B cell (primary cell): ENCODE measurements around the gene MATN1. TPM values are rescaled to one million over a fixed set of nuclear protein-coding genes. Genes with fewer than 3 reads are reported as not detected.

Experiments
- ATAC-seq: fragments of 200-7000 bp; cut with Tn5 transposase; one replicate; pipeline ENCODE4 v1.10.0; 2021; ENCODE audit warnings: low read depth, mild to moderate bottlenecking, moderate number of reproducible peaks, moderate library complexity
- CTCF ChIA-PET: fragments of 350-600 bp; sonication (Branson Sonifier 250); formaldehyde crosslinking; loops from one replicate; lab custom pipeline; 2021; ENCODE audit warnings: antibody characterized with exemption, inconsistent platforms; lab: Charles Lee
- POLR2A ChIA-PET: fragments of 350-600 bp; sonication (Branson Sonifier 250); formaldehyde crosslinking; loops from one replicate; lab custom pipeline; 2021; ENCODE audit warnings: antibody characterized with exemption; lab: Charles Lee
- DNase-seq: peaks from one replicate; pipeline ENCODE4 v3.0.0; 2013
- H2AFZ ChIP-seq: 2 replicates; pipeline ENCODE4 v1.6.1; 2012; ENCODE audit warnings: mild to moderate bottlenecking, low read depth, low read length; ENCODE audit not compliant: insufficient read depth, poor library complexity, severe bottlenecking
- H3K27ac ChIP-seq, 2 donors: 1 replicate in 1 of 2; 2 replicates in 1 of 2; pipeline ENCODE4 v1.5.1; 2012 to 2013; ENCODE audit warnings: low read length in 2 of 2, mild to moderate bottlenecking in 2 of 2, moderate library complexity in 1 of 2
- H3K27me3 ChIP-seq, 4 experiments: fragments of 200-600 bp in 1 of 4; sonication (generic) in 1 of 4; replicated peaks in 1 of 4; 1 replicate in 2 of 4; 2 replicates in 2 of 4; pipeline versions ENCODE4 v1.6.1 to v1.7.0; 2013 to 2016; ENCODE audit warnings: low read length in 3 of 4, mild to moderate bottlenecking in 2 of 4, mixed read lengths in 1 of 4, moderate library complexity in 1 of 4; ENCODE audit not compliant: insufficient read depth in 4 of 4, control insufficient read depth in 3 of 4; ENCODE audit errors: control extremely low read depth in 1 of 4
- H3K36me3 ChIP-seq, 2 experiments: replicated peaks in 1 of 2; 1 replicate in 1 of 2; 2 replicates in 1 of 2; pipeline versions ENCODE4 v1.6.1 to v1.7.1; 2013; ENCODE audit warnings: low read length in 1 of 2; ENCODE audit not compliant: insufficient read depth in 2 of 2, control insufficient read depth in 1 of 2; ENCODE audit errors: control extremely low read depth in 1 of 2, extremely low read depth in 1 of 2
- H3K4me1 ChIP-seq, 2 donors: fragments of 200-600 bp in 1 of 2; sonication (generic) in 1 of 2; 1 replicate in 1 of 2; 2 replicates in 1 of 2; pipeline versions ENCODE4 v1.5.1 to v1.6.1; 2013 to 2017; ENCODE audit warnings: low read length in 2 of 2; ENCODE audit not compliant: control insufficient read depth in 2 of 2, insufficient read depth in 2 of 2
- H3K4me2 ChIP-seq: replicated peaks from 2 replicates; pipeline ENCODE3; 2012; ENCODE audit warnings: mild to moderate bottlenecking, low read depth, low read length; ENCODE audit not compliant: poor library complexity, severe bottlenecking
- H3K4me3 ChIP-seq, 5 experiments: fragments of 200-600 bp in 1 of 5; sonication (generic) in 1 of 5; 1 replicate in 3 of 5; 2 replicates in 2 of 5; pipeline versions ENCODE4 v1.5.1 to v1.7.0; 2011 to 2016; ENCODE audit warnings: low read length in 4 of 5, mild to moderate bottlenecking in 4 of 5, low read depth in 2 of 5, control low read depth in 1 of 5, moderate library complexity in 1 of 5; ENCODE audit not compliant: insufficient read depth in 1 of 5; ENCODE audit errors: control extremely low read depth in 1 of 5, extremely low read depth in 1 of 5
- H3K79me2 ChIP-seq: fragments of 200-600 bp; sonication (generic); one replicate; pipeline ENCODE4 v1.6.0; 2016; ENCODE audit warnings: low read length; ENCODE audit not compliant: control insufficient read depth, insufficient read depth
- H3K9ac ChIP-seq: fragments of 200-600 bp; sonication (generic); 2 replicates; pipeline ENCODE4 v1.6.1; 2017; ENCODE audit warnings: mild to moderate bottlenecking, low read length, moderate library complexity
- H3K9me3 ChIP-seq, 3 donors: one replicate each; pipeline versions ENCODE4 v1.6.1 to v1.7.1; 2013; ENCODE audit warnings: low read length in 2 of 3; ENCODE audit not compliant: control insufficient read depth in 2 of 3, insufficient read depth in 1 of 3; ENCODE audit errors: control extremely low read depth in 1 of 3
- H4K20me1 ChIP-seq: 2 replicates; pipeline ENCODE4 v1.6.0; 2012; ENCODE audit warnings: mild to moderate bottlenecking, low read length; ENCODE audit not compliant: insufficient read depth, control insufficient read depth, poor library complexity, severe bottlenecking
- H3K27ac Mint-ChIP-seq: one replicate; pipeline ENCODE4 v1.8.0; 2021; ENCODE audit warnings: mixed read lengths
- H3K27me3 Mint-ChIP-seq: one replicate; pipeline ENCODE4 v1.8.0; 2021; ENCODE audit warnings: mixed read lengths
- H3K4me1 Mint-ChIP-seq: one replicate; pipeline ENCODE4 v1.8.0; 2021; ENCODE audit warnings: mixed read lengths
- H3K4me3 Mint-ChIP-seq: one replicate; pipeline ENCODE4 v1.8.0; 2021; ENCODE audit warnings: mixed read lengths
- H3K9me3 Mint-ChIP-seq: one replicate; pipeline ENCODE4 v1.8.0; 2022; ENCODE audit warnings: mixed read lengths; ENCODE audit not compliant: insufficient read depth
- EZH2 ChIP-seq: IDR thresholded peaks from 2 replicates; pipeline ENCODE4 v1.6.1; 2012; ENCODE audit warnings: borderline replicate concordance, low read depth, mild to moderate bottlenecking, moderate library complexity, low read length; ENCODE audit not compliant: insufficient read depth, poor library complexity, severe bottlenecking
- WGBS: methylation state at CpG from one replicate; pipeline ENCODE4 v1.1.5; 2013; ENCODE audit warnings: missing lambda C conversion rate; ENCODE audit not compliant: insufficient coverage; 5-methylcytosine and 5-hydroxymethylcytosine counted together
- intact Hi-C: fragments of 100-400 bp; cut with micrococcal nuclease; formaldehyde crosslinking; loops from one replicate; pipeline ENCODE4 v1.10.0; 2022
- polyA plus RNA-seq: library from polyadenylated mRNA; depleted of rRNA; stranded (reverse); fragments of >200 nt; gene quantifications from 2 replicates; pipeline ENCODE4 v1.2.3, GENCODE V29; 2012
- total RNA-seq, 2 donors: library from RNA; stranded (reverse); fragments of 120-200 nt in 1 of 2; gene quantifications; 1 replicate in 1 of 2; 2 replicates in 1 of 2; pipeline versions ENCODE4 v1.2.3 to v1.2.4, GENCODE V29; 2013 to 2022
- TF ChIP-seq, protein P1 (sequence below): fragments of 200-600 bp; IDR thresholded peaks from one replicate; pipeline ENCODE4 v1.8.0; 2022; ENCODE audit warnings: antibody characterized with exemption, mild to moderate bottlenecking

MATN1 gene
- total and polyA plus RNA-seq, 2 donors (not counting 1 experiment from before 2014, with no cell fraction given): 2.5 to 3.2 TPM

- Mint-ChIP-seq H3K4me1 (peaks cover 78% of the 10 kb centered on the region), H3K27ac (peak within 1 kb of the TSS; percentile 92), H3K9me3 (no peaks in the 10 kb centered on the region), H3K4me3 (peak within 1 kb of the TSS; percentile 92), H3K27me3 (no peaks in the 10 kb centered on the region)
- Histone ChIP-seq H3K4me1 (peaks cover 62 to 87% of the 10 kb centered on the region in 2 donors), H3K79me2 (peaks cover 86% of the 10 kb centered on the region), H3K9me3 (no peaks in the 10 kb centered on the region), H3K4me2 (peak within 1 kb of the TSS; percentile 94), H4K20me1 (peaks cover 26% of the 10 kb centered on the region), H3K36me3 (peaks cover 0 to 28% of the 10 kb centered on the region in 2 experiments), H3K27ac (peak within 1 kb of the TSS; percentile 98 to 100), H3K4me3 (peak within 1 kb of the TSS; percentile 80 to 97 (median 95)), H3K27me3 (no peaks in the 10 kb centered on the region), H3K9ac (peak within 1 kb of the TSS; percentile 98), H2AFZ (peak within 1 kb of the TSS; percentile 3)
- WGBS: 2% methylated on average over 17 of the region's 21 CpGs
- intact Hi-C loops: no loop called here
- DNase-seq (peak; percentile 74), ATAC-seq (peak; percentile 22)
- POLR2A ChIA-PET: interaction anchor here (0.5 to 10.3 kb wide), 10 partner anchors 12 to 1512 kb away, joined by 3 to 152 read pairs (median 6); no protein-coding TSS in a partner anchor
- CTCF ChIA-PET: interaction anchor here (3.8 to 27.3 kb wide), 3 partner anchors 23 to 44 kb away, joined by 13 to 769 read pairs (median 312); partner anchors contain the start of gene MATN1
- TF ChIP-seq EZH2: no peak
- TF ChIP-seq, protein P1, sequence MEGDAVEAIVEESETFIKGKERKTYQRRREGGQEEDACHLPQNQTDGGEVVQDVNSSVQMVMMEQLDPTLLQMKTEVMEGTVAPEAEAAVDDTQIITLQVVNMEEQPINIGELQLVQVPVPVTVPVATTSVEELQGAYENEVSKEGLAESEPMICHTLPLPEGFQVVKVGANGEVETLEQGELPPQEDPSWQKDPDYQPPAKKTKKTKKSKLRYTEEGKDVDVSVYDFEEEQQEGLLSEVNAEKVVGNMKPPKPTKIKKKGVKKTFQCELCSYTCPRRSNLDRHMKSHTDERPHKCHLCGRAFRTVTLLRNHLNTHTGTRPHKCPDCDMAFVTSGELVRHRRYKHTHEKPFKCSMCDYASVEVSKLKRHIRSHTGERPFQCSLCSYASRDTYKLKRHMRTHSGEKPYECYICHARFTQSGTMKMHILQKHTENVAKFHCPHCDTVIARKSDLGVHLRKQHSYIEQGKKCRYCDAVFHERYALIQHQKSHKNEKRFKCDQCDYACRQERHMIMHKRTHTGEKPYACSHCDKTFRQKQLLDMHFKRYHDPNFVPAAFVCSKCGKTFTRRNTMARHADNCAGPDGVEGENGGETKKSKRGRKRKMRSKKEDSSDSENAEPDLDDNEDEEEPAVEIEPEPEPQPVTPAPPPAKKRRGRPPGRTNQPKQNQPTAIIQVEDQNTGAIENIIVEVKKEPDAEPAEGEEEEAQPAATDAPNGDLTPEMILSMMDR: no peak
These were observed 34.2 kb upstream of the MATN1 start, which contains the start of gene LAPTM5 for GRCh38 chr1:30757352-30758120. TSS of gene LAPTM5 (minus strand) at chr1:30757774. CDS start at chr1:30757745, 29 bp downstream.
